HCT116 (cell line): ENCODE data around the gene KCNC1. TPM values are rescaled to one million over a fixed set of nuclear protein-coding genes. Genes with fewer than 3 reads are reported as not detected.

Experiments
- ATAC-seq: fragments of 200-7000 bp; cut with Tn5 transposase; 2 replicates; pipeline ENCODE4 v1.9.1; 2020; ENCODE audit warnings: mild to moderate bottlenecking, moderate library complexity
- BruUV-seq: library from RNA; stranded (reverse); fragments of 400-500 nt; replicated peaks from 2 replicates; lab custom pipeline; 2021; lab: Mats Ljungman, UMichigan
- CTCF ChIA-PET: fragments of 300-600 bp; sonication (Branson Sonifier 250); formaldehyde crosslinking; loops from one replicate; lab custom pipeline; 2021; ENCODE audit warnings: antibody characterized with exemption; lab: Charles Lee
- POLR2A ChIA-PET: fragments of 300-600, 350-600 bp; sonication (Branson Sonifier 250); formaldehyde crosslinking; loops from one replicate; lab custom pipeline; 2021; ENCODE audit warnings: antibody characterized with exemption; lab: Charles Lee
- RAD21 ChIA-PET, 2 experiments: fragments of 300-600 bp; sonication (Branson Sonifier 250); formaldehyde crosslinking; loops; one replicate each; lab custom pipeline; 2023; ENCODE audit warnings: low total read pairs in 2 of 2; ENCODE audit not compliant: uncharacterized antibody in 2 of 2, unreplicated experiment in 2 of 2, low non-redundant PET in 1 of 2; lab: Charles Lee
- DNase-seq: peaks from one replicate; pipeline ENCODE4 v3.0.0-alpha.2; 2010; ENCODE audit warnings: low read depth, low spot score
- H2AFZ ChIP-seq: fragments of 200-600 bp; shearing (Covaris generic), sonication (generic); 2 replicates; pipeline ENCODE4 v1.6.1; 2017; ENCODE audit warnings: low read depth, mixed run types, mixed read lengths, antibody characterized with exemption, low read length; ENCODE audit not compliant: poor library complexity, severe bottlenecking
- H3K27ac ChIP-seq: 2 replicates; pipeline ENCODE4 v1.5.1; 2012; ENCODE audit warnings: low read depth, low read length
- H3K27me3 ChIP-seq: fragments of 200-600 bp; sonication (generic); 2 replicates; pipeline ENCODE4 v1.6.1; 2016; ENCODE audit warnings: mixed run types, low read length, mixed read lengths; ENCODE audit not compliant: insufficient read depth
- H3K36me3 ChIP-seq, 2 experiments: fragments of 200-500 bp in 1 of 2; fragments of 200-600 bp in 1 of 2; sonication (Bioruptor generic) in 1 of 2; sonication (generic) in 1 of 2; 2 replicates each; pipeline versions ENCODE4 v1.5.1 to v1.6.1; 2014 to 2016; ENCODE audit warnings: low read length in 2 of 2, inconsistent platforms in 1 of 2, mixed read lengths in 1 of 2, mixed run types in 1 of 2; ENCODE audit not compliant: insufficient read depth in 2 of 2, control insufficient read depth in 1 of 2
- H3K4me1 ChIP-seq, 2 experiments: fragments of 200-600 bp in 1 of 2; sonication (generic) in 1 of 2; 2 replicates each; pipeline versions ENCODE4 v1.5.1 to v1.6.1; 2012 to 2017; ENCODE audit warnings: low read length in 2 of 2, inconsistent platforms in 1 of 2, mild to moderate bottlenecking in 1 of 2, mixed read lengths in 1 of 2, mixed run types in 1 of 2, moderate library complexity in 1 of 2; ENCODE audit not compliant: insufficient read depth in 2 of 2, control insufficient read depth in 1 of 2
- H3K4me2 ChIP-seq: fragments of 200-600 bp; sonication (generic); 2 replicates; pipeline ENCODE4 v1.6.1; 2017; ENCODE audit warnings: mixed run types, low read length, mixed read lengths
- H3K4me3 ChIP-seq, 2 experiments: fragments of 200-600 bp in 1 of 2; sonication (generic) in 1 of 2; replicated peaks in 1 of 2; 2 replicates each; pipeline ENCODE4 v1.5.1; 2011 to 2016; ENCODE audit warnings: low read length in 2 of 2, control low read depth in 1 of 2, low read depth in 1 of 2, mild to moderate bottlenecking in 1 of 2, mixed read lengths in 1 of 2, mixed run types in 1 of 2
- H3K79me2 ChIP-seq: fragments of 200-600 bp; sonication (generic); 2 replicates; pipeline ENCODE4 v1.6.1; 2017; ENCODE audit warnings: mild to moderate bottlenecking, mixed run types, low read length, moderate library complexity, mixed read lengths; ENCODE audit not compliant: insufficient read depth
- H3K9ac ChIP-seq: fragments of 200-600 bp; sonication (generic); 2 replicates; pipeline ENCODE4 v1.6.1; 2016; ENCODE audit warnings: low read length, mixed read lengths
- H3K9me2 ChIP-seq: fragments of 200-600 bp; sonication (generic), shearing (Covaris generic); 2 replicates; pipeline ENCODE4 v1.6.1; 2017; ENCODE audit warnings: mixed run types, mild to moderate bottlenecking, moderate library complexity; ENCODE audit not compliant: insufficient read depth
- H3K9me3 ChIP-seq, 2 experiments: fragments of 200-500 bp in 1 of 2; fragments of 200-600 bp in 1 of 2; sonication (Bioruptor generic) in 1 of 2; sonication (generic) in 1 of 2; 2 replicates each; pipeline ENCODE4 v1.6.1; 2014 to 2017; ENCODE audit warnings: low read length in 2 of 2, mixed read lengths in 2 of 2, inconsistent platforms in 1 of 2, low read depth in 1 of 2, mild to moderate bottlenecking in 1 of 2, mixed run types in 1 of 2, moderate library complexity in 1 of 2; ENCODE audit not compliant: control insufficient read depth in 1 of 2, insufficient read depth in 1 of 2
- H4K20me1 ChIP-seq: fragments of 200-600 bp; sonication (generic), shearing (Covaris generic); 2 replicates; pipeline ENCODE4 v1.6.1; 2017; ENCODE audit warnings: mixed run types, mild to moderate bottlenecking, moderate library complexity; ENCODE audit not compliant: insufficient read depth
- CBX3 ChIP-seq: IDR thresholded peaks from 2 replicates; pipeline ENCODE4 v1.6.1; 2012; ENCODE audit warnings: low read depth
- CEBPB ChIP-seq: IDR thresholded peaks from 2 replicates; pipeline ENCODE4 v1.6.1; 2012; ENCODE audit warnings: low read depth
- CTCF ChIP-seq, 3 experiments: fragments of 200-600 bp in 1 of 3; sonication (generic) in 1 of 3; IDR thresholded peaks in 2 of 3; conservative IDR thresholded peaks in 1 of 3; 2 replicates each; pipeline ENCODE4 v1.5.1; 2012 to 2017; ENCODE audit warnings: low read depth in 2 of 3, low read length in 2 of 3, antibody characterized with exemption in 1 of 3, borderline replicate concordance in 1 of 3, control low read depth in 1 of 3, mild to moderate bottlenecking in 1 of 3, mixed read lengths in 1 of 3, mixed run types in 1 of 3, moderate library complexity in 1 of 3; ENCODE audit not compliant: insufficient read depth in 1 of 3
- EGR1 ChIP-seq: IDR thresholded peaks from 2 replicates; pipeline ENCODE4 v1.6.1; 2012; ENCODE audit warnings: low read depth
- ELF1 ChIP-seq: IDR thresholded peaks from 2 replicates; pipeline ENCODE4 v1.6.1; 2012; ENCODE audit warnings: low read depth, borderline replicate concordance
- FOSL1 ChIP-seq: IDR thresholded peaks from 2 replicates; pipeline ENCODE4 v1.6.1; 2012; ENCODE audit warnings: low read depth
- JUND ChIP-seq: IDR thresholded peaks from 2 replicates; pipeline ENCODE4 v1.6.1; 2012
- POLR2A ChIP-seq: IDR thresholded peaks from 2 replicates; pipeline ENCODE4 v1.7.0; 2011; ENCODE audit warnings: borderline replicate concordance; ENCODE audit not compliant: insufficient read depth, insufficient read length; ENCODE audit errors: extremely low read depth
- POLR2AphosphoS5 ChIP-seq: IDR thresholded peaks from 2 replicates; pipeline ENCODE4 v1.6.1; 2011; ENCODE audit warnings: mild to moderate bottlenecking, low read depth, low read length, moderate library complexity
- SIN3A ChIP-seq: IDR thresholded peaks from 2 replicates; pipeline ENCODE4 v1.6.1; 2012; ENCODE audit warnings: low read depth
- SP1 ChIP-seq: IDR thresholded peaks from 2 replicates; pipeline ENCODE4 v1.6.1; 2012; ENCODE audit warnings: low read depth
- ZFX ChIP-seq: fragments of 450-650 bp; IDR thresholded peaks from 2 replicates; pipeline ENCODE4 v1.6.1; 2017
- ZNF274 ChIP-seq: fragments of 200-500 bp; sonication (Bioruptor generic); IDR thresholded peaks from 2 replicates; pipeline ENCODE4 v1.6.1; 2014; ENCODE audit warnings: mild to moderate bottlenecking, low read depth, low read length, inconsistent platforms
- intact Hi-C: fragments of 100-400 bp; cut with micrococcal nuclease; formaldehyde crosslinking; loops from 2 replicates; pipeline ENCODE4 v1.10.0; 2022
- total RNA-seq: library from RNA; stranded (reverse); gene quantifications from one replicate; pipeline ENCODE4 v1.2.1, GENCODE V29; 2021; ENCODE audit not compliant: unreplicated experiment
- TF ChIP-seq, protein P1 (sequence below): IDR thresholded peaks from 2 replicates; pipeline ENCODE4 v1.6.1; 2011; ENCODE audit warnings: mild to moderate bottlenecking, low read length, moderate library complexity; ENCODE audit not compliant: insufficient replicate concordance; ENCODE audit errors: extremely low read depth
- TF ChIP-seq, protein P2 (sequence below): IDR thresholded peaks from 2 replicates; pipeline ENCODE4 v1.6.1; 2012; ENCODE audit warnings: low read depth

The KCNC1 gene
- total RNA-seq, 1 experiment from 2014 or later: 0.12 TPM

GRCh38 chr11:17793642-17794170 lies 59.1 kb downstream of the KCNC1 start:
- no peak overlapping the region for H3K27ac ChIP-seq
- no peaks in the 10 kb centered on the region for H3K36me3 ChIP-seq
- ATAC-seq: no peak
- no peak for DNase-seq
- H3K4me3 ChIP-seq: no peak overlapping the region
- no peak overlapping the region for H2AFZ ChIP-seq
- no peaks in the 10 kb centered on the region for H3K79me2 ChIP-seq
- no peaks in the 10 kb centered on the region for H3K9me2 ChIP-seq
- intact Hi-C loops: no loop called here
- peaks cover 0 to 7% of the 10 kb centered on the region in 2 experiments; a peak in 1 of 4 replicates for H3K4me1 ChIP-seq
- H3K27me3 ChIP-seq: no peaks in the 10 kb centered on the region
- TF ChIP-seq POLR2A: no peak
- TF ChIP-seq ELF1: no peak
- TF ChIP-seq CBX3: no peak
- TF ChIP-seq EGR1: no peak
- no peak for TF ChIP-seq CEBPB
- TF ChIP-seq, protein P1, sequence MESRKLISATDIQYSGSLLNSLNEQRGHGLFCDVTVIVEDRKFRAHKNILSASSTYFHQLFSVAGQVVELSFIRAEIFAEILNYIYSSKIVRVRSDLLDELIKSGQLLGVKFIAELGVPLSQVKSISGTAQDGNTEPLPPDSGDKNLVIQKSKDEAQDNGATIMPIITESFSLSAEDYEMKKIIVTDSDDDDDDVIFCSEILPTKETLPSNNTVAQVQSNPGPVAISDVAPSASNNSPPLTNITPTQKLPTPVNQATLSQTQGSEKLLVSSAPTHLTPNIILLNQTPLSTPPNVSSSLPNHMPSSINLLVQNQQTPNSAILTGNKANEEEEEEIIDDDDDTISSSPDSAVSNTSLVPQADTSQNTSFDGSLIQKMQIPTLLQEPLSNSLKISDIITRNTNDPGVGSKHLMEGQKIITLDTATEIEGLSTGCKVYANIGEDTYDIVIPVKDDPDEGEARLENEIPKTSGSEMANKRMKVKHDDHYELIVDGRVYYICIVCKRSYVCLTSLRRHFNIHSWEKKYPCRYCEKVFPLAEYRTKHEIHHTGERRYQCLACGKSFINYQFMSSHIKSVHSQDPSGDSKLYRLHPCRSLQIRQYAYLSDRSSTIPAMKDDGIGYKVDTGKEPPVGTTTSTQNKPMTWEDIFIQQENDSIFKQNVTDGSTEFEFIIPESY: no peak
- TF ChIP-seq, all 23 proteins: peak for 0
- ChIA-PET POLR2A (no interaction called here), CTCF (interaction anchor here (0.6 kb wide), 1 partner anchor 27 kb away, joined by 3 read pairs; no protein-coding TSS in a partner anchor), RAD21 (no interaction called here)
- Histone ChIP-seq H3K4me2 (no peak overlapping the region), H3K9ac (no peak overlapping the region), H4K20me1 (no peaks in the 10 kb centered on the region), H3K9me3 (no peaks in the 10 kb centered on the region)
- no TSS peak for BruUV-seq

- Histone ChIP-seq H4K20me1 (no peaks in the 10 kb centered on the region), H3K9me3 (no peaks in the 10 kb centered on the region), H3K4me2 (no peak overlapping the region), H3K4me1 (peaks cover 0 to 7% of the 10 kb centered on the region in 2 experiments; a peak in 1 of 4 replicates), H3K36me3 (no peaks in the 10 kb centered on the region), H3K4me3 (no peak overlapping the region), H3K27me3 (no peaks in the 10 kb centered on the region), H2AFZ (no peak overlapping the region), H3K79me2 (no peaks in the 10 kb centered on the region), H3K9ac (no peak overlapping the region), H3K9me2 (no peaks in the 10 kb centered on the region), H3K27ac (no peak overlapping the region)
- intact Hi-C loops: no loop called here
- no TSS peak for BruUV-seq
- ChIA-PET POLR2A (no interaction called here), RAD21 (no interaction called here), CTCF (no interaction called here)
- DNase-seq (no peak), ATAC-seq (no peak)
- TF ChIP-seq ZNF274 (no peak), ZFX (no peak), ELF1 (no peak), SP1 (no peak), CBX3 (no peak), JUND (no peak), POLR2AphosphoS5 (no peak), CTCF (IDR thresholded peaks at IDR 0.05 in 2 of 3, conservative IDR thresholded peaks at IDR 0.05 in 1 of 3; ENCODE audit: borderline replicate concordance in 1 of 3, insufficient read depth in 1 of 3, low read depth in 2 of 3, low read length in 2 of 3) (no peak), FOSL1 (no peak), SIN3A (no peak)
- TF ChIP-seq, protein P2, sequence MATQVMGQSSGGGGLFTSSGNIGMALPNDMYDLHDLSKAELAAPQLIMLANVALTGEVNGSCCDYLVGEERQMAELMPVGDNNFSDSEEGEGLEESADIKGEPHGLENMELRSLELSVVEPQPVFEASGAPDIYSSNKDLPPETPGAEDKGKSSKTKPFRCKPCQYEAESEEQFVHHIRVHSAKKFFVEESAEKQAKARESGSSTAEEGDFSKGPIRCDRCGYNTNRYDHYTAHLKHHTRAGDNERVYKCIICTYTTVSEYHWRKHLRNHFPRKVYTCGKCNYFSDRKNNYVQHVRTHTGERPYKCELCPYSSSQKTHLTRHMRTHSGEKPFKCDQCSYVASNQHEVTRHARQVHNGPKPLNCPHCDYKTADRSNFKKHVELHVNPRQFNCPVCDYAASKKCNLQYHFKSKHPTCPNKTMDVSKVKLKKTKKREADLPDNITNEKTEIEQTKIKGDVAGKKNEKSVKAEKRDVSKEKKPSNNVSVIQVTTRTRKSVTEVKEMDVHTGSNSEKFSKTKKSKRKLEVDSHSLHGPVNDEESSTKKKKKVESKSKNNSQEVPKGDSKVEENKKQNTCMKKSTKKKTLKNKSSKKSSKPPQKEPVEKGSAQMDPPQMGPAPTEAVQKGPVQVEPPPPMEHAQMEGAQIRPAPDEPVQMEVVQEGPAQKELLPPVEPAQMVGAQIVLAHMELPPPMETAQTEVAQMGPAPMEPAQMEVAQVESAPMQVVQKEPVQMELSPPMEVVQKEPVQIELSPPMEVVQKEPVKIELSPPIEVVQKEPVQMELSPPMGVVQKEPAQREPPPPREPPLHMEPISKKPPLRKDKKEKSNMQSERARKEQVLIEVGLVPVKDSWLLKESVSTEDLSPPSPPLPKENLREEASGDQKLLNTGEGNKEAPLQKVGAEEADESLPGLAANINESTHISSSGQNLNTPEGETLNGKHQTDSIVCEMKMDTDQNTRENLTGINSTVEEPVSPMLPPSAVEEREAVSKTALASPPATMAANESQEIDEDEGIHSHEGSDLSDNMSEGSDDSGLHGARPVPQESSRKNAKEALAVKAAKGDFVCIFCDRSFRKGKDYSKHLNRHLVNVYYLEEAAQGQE: no peak
Measured at GRCh38 chr11:17794981-17795380, 60.4 kb downstream of the KCNC1 start.
